Measurements from ENCODE around the gene GPR183. TPM values are rescaled to one million over a fixed set of nuclear protein-coding genes. Genes with fewer than 3 reads are reported as not detected.

The GPR183 gene
- total and polyA plus RNA-seq, 10 of the 15 experiments (the other 5 are each of a cell fraction or from before 2014, with no cell fraction given), result 134 to 669 (median 225) TPM

DNA sequence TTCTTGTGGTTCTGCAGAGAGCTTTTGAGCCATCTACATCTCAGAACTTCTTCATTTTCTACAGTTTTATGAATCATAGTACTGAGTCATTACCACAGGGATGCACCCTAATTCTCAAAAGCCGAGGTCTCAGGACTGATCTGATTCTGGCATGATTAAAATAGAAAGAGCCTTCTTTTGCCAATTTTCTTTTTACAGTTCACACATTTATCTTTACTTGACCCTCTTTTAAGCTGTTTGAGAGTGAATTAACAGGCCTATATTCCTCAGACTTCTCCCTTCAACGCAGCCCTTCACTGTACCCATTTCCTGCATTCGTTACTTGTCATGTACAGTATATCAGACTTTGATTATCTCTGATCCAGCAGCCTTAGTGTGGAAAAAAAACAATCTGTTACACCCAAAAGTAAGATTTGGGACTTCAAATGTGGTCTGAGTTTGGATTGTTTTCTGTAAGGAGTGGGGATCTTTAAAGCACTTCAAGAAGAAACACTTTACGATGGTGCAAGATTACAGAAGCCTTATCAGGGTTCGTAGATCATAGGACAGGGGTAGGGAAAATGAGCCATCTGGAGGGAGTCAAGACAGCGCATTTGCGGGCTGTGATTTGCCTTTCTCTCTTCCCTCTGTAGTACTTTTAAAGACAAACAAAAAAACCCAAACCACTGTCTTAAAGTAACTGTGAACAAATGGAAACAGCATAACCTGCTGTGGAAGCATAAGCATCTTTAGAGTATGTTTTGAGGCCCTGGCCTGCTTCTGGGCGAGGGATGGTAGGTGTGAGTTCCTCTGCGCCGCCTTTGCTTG lies 15.3 kb upstream of the GPR183 start (continued):
- TF ChIP-seq, protein P1, sequence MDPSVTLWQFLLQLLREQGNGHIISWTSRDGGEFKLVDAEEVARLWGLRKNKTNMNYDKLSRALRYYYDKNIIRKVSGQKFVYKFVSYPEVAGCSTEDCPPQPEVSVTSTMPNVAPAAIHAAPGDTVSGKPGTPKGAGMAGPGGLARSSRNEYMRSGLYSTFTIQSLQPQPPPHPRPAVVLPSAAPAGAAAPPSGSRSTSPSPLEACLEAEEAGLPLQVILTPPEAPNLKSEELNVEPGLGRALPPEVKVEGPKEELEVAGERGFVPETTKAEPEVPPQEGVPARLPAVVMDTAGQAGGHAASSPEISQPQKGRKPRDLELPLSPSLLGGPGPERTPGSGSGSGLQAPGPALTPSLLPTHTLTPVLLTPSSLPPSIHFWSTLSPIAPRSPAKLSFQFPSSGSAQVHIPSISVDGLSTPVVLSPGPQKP (IDR thresholded peaks at IDR 0.05; ENCODE audit: low read depth, low read length), result no peak
- no peak for TF ChIP-seq CTCF (IDR thresholded peaks at IDR 0.05 in 2 of 3, conservative IDR thresholded peaks at IDR 0.05 in 1 of 3; ENCODE audit: control insufficient read depth in 2 of 3, extremely low read depth in 1 of 3, insufficient read depth in 1 of 3, low read depth in 3 of 3, low read length in 3 of 3)
- TF ChIP-seq KLF5 (IDR thresholded peaks at IDR 0.05; ENCODE audit: partially characterized antibody), result no peak
- peak; percentile 90 for TF ChIP-seq CBFB (IDR thresholded peaks at IDR 0.05; ENCODE audit: low read depth)
- TF ChIP-seq MYB (IDR thresholded peaks at IDR 0.05; ENCODE audit: borderline replicate concordance, low read depth, low read length), result no peak
- 0 out of 2 replicates have a peak, but pooled peaks have one; percentile 33 for TF ChIP-seq RELB (IDR thresholded peaks at IDR 0.05; ENCODE audit: low read depth)
- peak; percentile 56; the same call in 2 of the 3 replicates for TF ChIP-seq POU2F2 (IDR thresholded peaks at IDR 0.05; ENCODE audit: borderline replicate concordance, low read depth, low read length)
- TF ChIP-seq, protein P2, sequence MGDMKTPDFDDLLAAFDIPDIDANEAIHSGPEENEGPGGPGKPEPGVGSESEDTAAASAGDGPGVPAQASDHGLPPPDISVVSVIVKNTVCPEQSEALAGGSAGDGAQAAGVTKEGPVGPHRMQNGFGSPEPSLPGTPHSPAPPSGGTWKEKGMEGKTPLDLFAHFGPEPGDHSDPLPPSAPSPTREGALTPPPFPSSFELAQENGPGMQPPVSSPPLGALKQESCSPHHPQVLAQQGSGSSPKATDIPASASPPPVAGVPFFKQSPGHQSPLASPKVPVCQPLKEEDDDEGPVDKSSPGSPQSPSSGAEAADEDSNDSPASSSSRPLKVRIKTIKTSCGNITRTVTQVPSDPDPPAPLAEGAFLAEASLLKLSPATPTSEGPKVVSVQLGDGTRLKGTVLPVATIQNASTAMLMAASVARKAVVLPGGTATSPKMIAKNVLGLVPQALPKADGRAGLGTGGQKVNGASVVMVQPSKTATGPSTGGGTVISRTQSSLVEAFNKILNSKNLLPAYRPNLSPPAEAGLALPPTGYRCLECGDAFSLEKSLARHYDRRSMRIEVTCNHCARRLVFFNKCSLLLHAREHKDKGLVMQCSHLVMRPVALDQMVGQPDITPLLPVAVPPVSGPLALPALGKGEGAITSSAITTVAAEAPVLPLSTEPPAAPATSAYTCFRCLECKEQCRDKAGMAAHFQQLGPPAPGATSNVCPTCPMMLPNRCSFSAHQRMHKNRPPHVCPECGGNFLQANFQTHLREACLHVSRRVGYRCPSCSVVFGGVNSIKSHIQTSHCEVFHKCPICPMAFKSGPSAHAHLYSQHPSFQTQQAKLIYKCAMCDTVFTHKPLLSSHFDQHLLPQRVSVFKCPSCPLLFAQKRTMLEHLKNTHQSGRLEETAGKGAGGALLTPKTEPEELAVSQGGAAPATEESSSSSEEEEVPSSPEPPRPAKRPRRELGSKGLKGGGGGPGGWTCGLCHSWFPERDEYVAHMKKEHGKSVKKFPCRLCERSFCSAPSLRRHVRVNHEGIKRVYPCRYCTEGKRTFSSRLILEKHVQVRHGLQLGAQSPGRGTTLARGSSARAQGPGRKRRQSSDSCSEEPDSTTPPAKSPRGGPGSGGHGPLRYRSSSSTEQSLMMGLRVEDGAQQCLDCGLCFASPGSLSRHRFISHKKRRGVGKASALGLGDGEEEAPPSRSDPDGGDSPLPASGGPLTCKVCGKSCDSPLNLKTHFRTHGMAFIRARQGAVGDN (IDR thresholded peaks at IDR 0.05), result no peak; the same call in 1 of the 2 replicates
- TF ChIP-seq HDAC6 (IDR thresholded peaks at IDR 0.05; ENCODE audit: unreplicated experiment), result no peak
- TF ChIP-seq BMI1 (IDR thresholded peaks at IDR 0.05; ENCODE audit: borderline replicate concordance), result peak; percentile 79
- peak; percentile 79; the same call in 1 of the 2 replicates for TF ChIP-seq TCF3 (IDR thresholded peaks at IDR 0.05; ENCODE audit: borderline replicate concordance, insufficient read depth, low read depth, low read length)
- TF ChIP-seq, protein P3, sequence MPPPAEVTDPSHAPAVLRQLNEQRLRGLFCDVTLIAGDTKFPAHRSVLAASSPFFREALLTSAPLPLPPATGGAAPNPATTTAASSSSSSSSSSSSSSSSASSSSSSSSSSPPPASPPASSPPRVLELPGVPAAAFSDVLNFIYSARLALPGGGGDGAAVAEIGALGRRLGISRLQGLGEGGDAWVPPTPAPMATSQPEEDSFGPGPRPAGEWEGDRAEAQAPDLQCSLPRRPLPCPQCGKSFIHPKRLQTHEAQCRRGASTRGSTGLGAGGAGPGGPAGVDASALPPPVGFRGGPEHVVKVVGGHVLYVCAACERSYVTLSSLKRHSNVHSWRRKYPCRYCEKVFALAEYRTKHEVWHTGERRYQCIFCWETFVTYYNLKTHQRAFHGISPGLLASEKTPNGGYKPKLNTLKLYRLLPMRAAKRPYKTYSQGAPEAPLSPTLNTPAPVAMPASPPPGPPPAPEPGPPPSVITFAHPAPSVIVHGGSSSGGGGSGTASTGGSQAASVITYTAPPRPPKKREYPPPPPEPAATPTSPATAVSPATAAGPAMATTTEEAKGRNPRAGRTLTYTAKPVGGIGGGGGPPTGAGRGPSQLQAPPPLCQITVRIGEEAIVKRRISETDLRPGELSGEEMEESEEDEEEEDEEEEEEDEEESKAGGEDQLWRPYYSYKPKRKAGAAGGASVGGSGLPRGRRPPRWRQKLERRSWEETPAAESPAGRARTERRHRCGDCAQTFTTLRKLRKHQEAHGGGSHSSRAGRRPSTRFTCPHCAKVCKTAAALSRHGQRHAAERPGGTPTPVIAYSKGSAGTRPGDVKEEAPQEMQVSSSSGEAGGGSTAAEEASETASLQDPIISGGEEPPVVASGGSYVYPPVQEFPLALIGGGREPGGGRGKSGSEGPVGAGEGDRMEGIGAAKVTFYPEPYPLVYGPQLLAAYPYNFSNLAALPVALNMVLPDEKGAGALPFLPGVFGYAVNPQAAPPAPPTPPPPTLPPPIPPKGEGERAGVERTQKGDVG (CRISPR knock-in tag; IDR thresholded peaks at IDR 0.05), result no peak

Data from GM12878 (cell line).